Thoracic aorta (tissue), 2 donors: ENCODE data around the gene ERP44. TPM values are rescaled to one million over a fixed set of nuclear protein-coding genes. Genes with fewer than 3 reads are reported as not detected.
A peak's percentile ranks its signal among the peaks of the same experiment; 100 is the strongest.
"Not testable (repeated sequence)": the region's sequence is repeated elsewhere in the genome, so short reads cannot be mapped to it uniquely, and the experiment has no call there.

ENCODE experiments used
- ATAC-seq: fragments of 150-250 bp; one replicate; pipeline ENCODE4 v1.8.0; 2017; ENCODE audit warnings: low read depth; ENCODE audit not compliant: insufficient number of reproducible peaks, low FRiP score
- DNase-seq: peaks from one replicate; pipeline ENCODE4 v3.0.0-alpha.2; 2020; ENCODE audit warnings: low spot score
- H3K27ac ChIP-seq, 2 donors: fragments of 200-600 bp; sonication (generic); 1 replicate in 1 of 2; 2 replicates in 1 of 2; pipeline ENCODE4 v1.5.1; 2016; ENCODE audit warnings: mild to moderate bottlenecking in 2 of 2, moderate library complexity in 2 of 2
- H3K27me3 ChIP-seq: fragments of 200-600 bp; sonication (generic); replicated peaks from 2 replicates; pipeline ENCODE4 v1.6.0; 2016; ENCODE audit warnings: mild to moderate bottlenecking; ENCODE audit not compliant: insufficient read depth
- H3K36me3 ChIP-seq: fragments of 200-600 bp; sonication (generic); one replicate; pipeline ENCODE4 v1.5.1; 2016
- H3K4me1 ChIP-seq, 2 donors: fragments of 200-600 bp; sonication (generic); 1 replicate in 1 of 2; 2 replicates in 1 of 2; pipeline versions ENCODE4 v1.5.1 to v1.6.0; 2016; ENCODE audit warnings: low read depth in 2 of 2, mild to moderate bottlenecking in 1 of 2; ENCODE audit not compliant: control insufficient read depth in 1 of 2
- H3K4me3 ChIP-seq: fragments of 200-600 bp; sonication (generic); 2 replicates; pipeline ENCODE4 v1.5.1; 2016; ENCODE audit warnings: mild to moderate bottlenecking
- H3K9me3 ChIP-seq: fragments of 200-600 bp; sonication (generic); 2 replicates; pipeline ENCODE4 v1.5.1; 2016
- CTCF ChIP-seq: fragments of 200-600 bp; sonication (generic); IDR thresholded peaks from one replicate; pipeline ENCODE4 v1.5.1; 2019; ENCODE audit warnings: antibody characterized with exemption
- total RNA-seq, 2 donors: library from RNA; depleted of rRNA; stranded (reverse); fragments of >200 nt; gene quantifications; one replicate each; pipeline versions ENCODE4 v1.1.0 to v1.2.3, GENCODE V29; 2016

ERP44 gene
- total RNA-seq, 2 donors from 2014 or later: 13.8 to 17.6 TPM

GRCh38 chr9:100100146-100100667 lies 1.4 kb upstream of the ERP44 start:
- TF ChIP-seq CTCF: no peak
- peaks cover 9% of the 10 kb centered on the region for H3K36me3 ChIP-seq
- ATAC-seq: no peak
- H3K4me3 ChIP-seq: peak overlapping the region; percentile 84
- no peak for DNase-seq
- H3K27me3 ChIP-seq: no peaks in the 10 kb centered on the region
- no peaks in the 10 kb centered on the region for H3K9me3 ChIP-seq
- H3K27ac ChIP-seq: peak overlapping the region; percentile 81 to 84
- H3K4me1 ChIP-seq: peaks cover 14 to 26% of the 10 kb centered on the region in 2 donors

GRCh38 chr9:100099722-100100042 lies 882 bp upstream of the ERP44 start:
- Histone ChIP-seq H3K4me3 (peak overlapping the region; percentile 84), H3K27me3 (no peaks in the 10 kb centered on the region), H3K9me3 (no peaks in the 10 kb centered on the region), H3K27ac (peak overlapping the region; percentile 81 to 84), H3K36me3 (peaks cover 9% of the 10 kb centered on the region), H3K4me1 (peaks cover 14 to 26% of the 10 kb centered on the region in 2 donors)
- ATAC-seq: no peak
- DNase-seq: no peak
- no peak for TF ChIP-seq CTCF

GRCh38 chr9:100098046-100098886 lies 534 bp downstream of the ERP44 start:
- DNase-seq: no peak
- no peak for TF ChIP-seq CTCF

DNA sequence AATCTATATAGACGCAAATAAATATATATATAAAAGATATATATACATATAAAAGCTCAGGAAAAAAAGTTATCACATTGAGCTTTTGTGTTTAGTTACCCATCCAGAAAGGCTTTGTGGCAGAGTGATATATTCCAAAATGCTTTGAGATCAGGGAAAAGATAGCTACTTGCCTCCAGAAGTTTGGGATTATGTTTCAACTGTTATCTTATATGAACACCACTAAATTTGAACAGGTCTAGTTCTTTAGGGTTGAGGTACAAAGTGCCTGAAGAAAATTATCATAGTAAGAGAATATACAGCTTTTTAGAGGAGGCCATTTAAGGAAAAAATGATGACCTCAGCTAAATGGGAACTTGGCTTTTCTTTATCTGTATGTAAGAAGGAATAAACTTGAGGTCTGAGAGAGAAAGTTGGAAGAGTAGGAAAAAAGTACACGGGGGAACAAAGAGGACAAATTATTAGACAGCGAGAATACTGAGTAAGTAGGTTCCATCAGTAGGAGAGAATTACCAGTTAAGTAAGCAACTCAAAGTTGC lies 2.4 kb downstream of the ERP44 start:
- TF ChIP-seq CTCF: no peak

More at GRCh38 chr9:100098046-100098886, 534 bp downstream of the ERP44 start:
- Histone ChIP-seq H3K36me3 (no peaks in the 10 kb centered on the region), H3K27me3 (no peaks in the 10 kb centered on the region), H3K4me1 (peaks cover 14 to 30% of the 10 kb centered on the region in 2 donors), H3K27ac (peak overlapping the region; percentile 81 to 84), H3K4me3 (peak overlapping the region; percentile 84), H3K9me3 (no peaks in the 10 kb centered on the region)
- no peak for ATAC-seq

GRCh38 chr9:100094411-100094810 lies 4.4 kb downstream of the ERP44 start:
- H3K4me3 ChIP-seq, H3K36me3 ChIP-seq, H3K9me3 ChIP-seq, DNase-seq, ATAC-seq, H3K27ac ChIP-seq, H3K27me3 ChIP-seq: not testable (repeated sequence)
- peaks cover 14 to 22% of the 10 kb centered on the region in 2 donors for H3K4me1 ChIP-seq

More for the DNA sequence above, 2.4 kb downstream of the ERP44 start:
- Histone ChIP-seq H3K4me3 (no peak overlapping the region), H3K9me3 (no peaks in the 10 kb centered on the region), H3K36me3 (no peaks in the 10 kb centered on the region), H3K27me3 (no peaks in the 10 kb centered on the region), H3K27ac (no peak overlapping the region), H3K4me1 (peaks cover 14 to 30% of the 10 kb centered on the region in 2 donors)
- no peak for DNase-seq
- ATAC-seq: no peak
